Mesodermal cell (in vitro differentiated cells): Measurements from ENCODE around the gene APOE.
A peak's percentile ranks its signal among the peaks of the same experiment; 100 is the strongest.
"Not testable (repeated sequence)": the region's sequence is repeated elsewhere in the genome, so short reads cannot be mapped to it uniquely, and the experiment has no call there.

ENCODE experiments used
- H3K27ac ChIP-seq: 2 replicates; pipeline ENCODE4 v1.7.0; 2013; ENCODE audit warnings: mild to moderate bottlenecking, low read depth, low read length, moderate library complexity; ENCODE audit not compliant: severe bottlenecking
- H3K36me3 ChIP-seq: 2 replicates; pipeline ENCODE4 v1.7.1; 2013; ENCODE audit warnings: mild to moderate bottlenecking, low read length, moderate library complexity; ENCODE audit not compliant: control insufficient read depth, insufficient read depth
- H3K4me1 ChIP-seq: one replicate; pipeline ENCODE4 v1.7.1; 2013; ENCODE audit warnings: mild to moderate bottlenecking, low read length; ENCODE audit not compliant: insufficient read depth, control insufficient read depth, poor library complexity, severe bottlenecking
- H3K4me3 ChIP-seq: 2 replicates; pipeline ENCODE4 v1.7.0; 2013; ENCODE audit warnings: low read length, control low read depth, mild to moderate bottlenecking; ENCODE audit not compliant: insufficient read depth, poor library complexity, severe bottlenecking; ENCODE audit errors: extremely low read depth
- H3K9me3 ChIP-seq: 2 replicates; pipeline ENCODE4 v1.7.1; 2013; ENCODE audit warnings: mild to moderate bottlenecking, low read length, moderate library complexity; ENCODE audit not compliant: control insufficient read depth
- WGBS, 2 experiments: methylation state at CpG; one replicate each; pipeline ENCODE4 v1.1.5; 2013; ENCODE audit warnings: missing lambda C conversion rate in 2 of 2; ENCODE audit not compliant: insufficient coverage in 2 of 2; 5-methylcytosine and 5-hydroxymethylcytosine counted together

Gene APOE

GRCh38 chr19:44886141-44886540 is 19.5 kb upstream of the APOE start:
- Histone ChIP-seq H3K36me3 (peaks cover 79% of the 10 kb centered on the region), H3K4me3 (no peak overlapping the region)
- 79 to 85% methylated on average over 5 to 6 of the region's 6 CpGs for WGBS, 2 experiments

DNA sequence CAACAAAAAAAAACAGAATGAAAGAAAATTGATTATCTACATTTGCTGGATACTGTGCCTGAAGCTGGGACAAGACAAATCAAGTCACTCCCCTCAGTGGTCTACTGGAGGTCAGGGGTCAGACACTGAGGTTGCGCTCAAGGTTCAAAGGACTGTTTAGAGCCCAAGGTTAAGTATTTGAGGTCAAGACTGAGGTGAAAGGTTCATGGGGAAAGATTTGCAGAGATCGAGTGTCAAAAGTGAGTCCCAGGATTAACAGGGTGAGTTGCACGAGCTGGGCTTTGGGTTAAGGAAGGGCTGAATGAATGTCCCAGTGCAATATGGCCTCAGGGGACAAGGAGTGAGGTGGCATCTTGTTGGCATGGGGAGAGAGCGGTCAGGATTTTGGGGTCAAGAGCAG is 17.9 kb upstream of the APOE start:
- Histone ChIP-seq H3K27ac (no peak overlapping the region), H3K36me3 (peaks cover 72% of the 10 kb centered on the region), H3K9me3 (no peaks in the 10 kb centered on the region), H3K4me3 (no peak overlapping the region), H3K4me1 (peaks cover 8% of the 10 kb centered on the region)
- 98 to 100% methylated on average over 3 to 4 of the region's 4 CpGs for WGBS, 2 experiments

More at GRCh38 chr19:44886141-44886540, 19.5 kb upstream of the APOE start:
- peaks cover 20% of the 10 kb centered on the region for H3K4me1 ChIP-seq
- H3K9me3 ChIP-seq, result no peaks in the 10 kb centered on the region
- no peak overlapping the region for H3K27ac ChIP-seq

DNA sequence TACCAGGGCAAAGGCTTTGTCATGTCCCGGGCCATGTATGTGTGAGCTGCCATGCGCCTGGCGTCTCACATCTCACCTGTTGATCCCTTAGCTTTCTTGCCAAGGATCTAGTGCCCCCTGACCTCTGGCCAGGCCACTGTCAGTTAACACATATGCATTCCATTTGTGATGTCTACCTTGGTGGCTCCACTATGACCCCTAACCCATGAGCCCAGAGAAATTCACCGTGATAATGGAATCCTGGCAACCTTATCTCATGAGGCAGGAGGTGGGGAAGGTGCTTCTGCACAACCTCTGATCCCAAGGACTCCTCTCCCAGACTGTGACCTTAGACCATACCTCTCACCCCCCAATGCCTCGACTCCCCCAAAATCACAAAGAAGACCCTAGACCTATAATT is 17.3 kb upstream of the APOE start:
- H3K9me3 ChIP-seq, H3K27ac ChIP-seq, H3K4me3 ChIP-seq, H3K4me1 ChIP-seq: not testable (repeated sequence)
- 100% methylated on average over 3 of the region's 5 CpGs for WGBS, 2 experiments
- peaks cover 71% of the 10 kb centered on the region for H3K36me3 ChIP-seq

GRCh38 chr19:44889830-44890365 is 15.7 kb upstream of the APOE start:
- no peaks in the 10 kb centered on the region for H3K9me3 ChIP-seq
- peak overlapping the region; percentile 39 for H3K4me3 ChIP-seq
- H3K27ac ChIP-seq, result peak overlapping the region; percentile 91
- peaks cover 71% of the 10 kb centered on the region for H3K36me3 ChIP-seq
- H3K4me1 ChIP-seq, result peaks cover 4% of the 10 kb centered on the region
- 73 to 81% methylated on average over 17 of the region's 17 CpGs for WGBS, 2 experiments

- peak overlapping the region; percentile 91 for H3K27ac ChIP-seq
- peaks cover 71% of the 10 kb centered on the region for H3K36me3 ChIP-seq
- 1% methylated on average over 36 to 37 of the region's 40 CpGs for WGBS, 2 experiments
- no peaks in the 10 kb centered on the region for H3K9me3 ChIP-seq
- H3K4me1 ChIP-seq, result peaks cover 4% of the 10 kb centered on the region
- H3K4me3 ChIP-seq, result peak overlapping the region; percentile 39
Measured at GRCh38 chr19:44890366-44891015, 15.1 kb upstream of the APOE start.

- 0% methylated on average over 60 to 63 of the region's 81 CpGs for WGBS, 2 experiments
- no peaks in the 10 kb centered on the region for H3K9me3 ChIP-seq
- H3K4me3 ChIP-seq, result peak within 1 kb of the TSS; percentile 80
- peaks cover 71% of the 10 kb centered on the region for H3K36me3 ChIP-seq
- H3K27ac ChIP-seq, result peak within 1 kb of the TSS; percentile 91
- H3K4me1 ChIP-seq, result peaks cover 4% of the 10 kb centered on the region
Measured at GRCh38 chr19:44891016-44891882, 14.3 kb upstream of the APOE start, which contains the start of gene TOMM40. Gene TOMM40, plus strand, starts transcription at chr19:44891254. Its CDS starts 162 bp downstream, at chr19:44891416.

DNA sequence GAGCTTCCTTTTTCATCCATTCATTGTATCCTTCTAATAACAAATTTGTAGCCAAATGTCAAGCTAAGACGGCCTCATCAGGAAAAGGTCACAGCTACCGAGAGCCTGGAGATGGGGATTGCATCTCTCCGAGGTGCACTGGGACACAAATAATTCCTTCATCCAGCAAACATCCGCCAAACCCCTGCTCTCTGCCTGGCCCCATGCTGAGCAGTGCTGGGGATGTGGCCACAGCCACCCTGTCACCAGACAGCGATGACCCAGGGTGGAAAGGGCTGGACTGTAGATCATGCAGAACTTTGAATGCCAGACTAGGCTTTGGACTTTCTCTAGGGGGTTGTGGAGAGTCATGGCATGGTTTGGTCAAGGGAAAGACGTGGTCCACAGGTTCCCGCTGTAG is 12.7 kb upstream of the APOE start:
- WGBS, 2 experiments, result 94 to 97% methylated on average over 6 to 7 of the region's 7 CpGs
- no peak overlapping the region for H3K27ac ChIP-seq
- peaks cover 70% of the 10 kb centered on the region for H3K36me3 ChIP-seq
- H3K4me3 ChIP-seq, result no peak overlapping the region
- no peaks in the 10 kb centered on the region for H3K9me3 ChIP-seq
- peaks cover 4% of the 10 kb centered on the region for H3K4me1 ChIP-seq

DNA sequence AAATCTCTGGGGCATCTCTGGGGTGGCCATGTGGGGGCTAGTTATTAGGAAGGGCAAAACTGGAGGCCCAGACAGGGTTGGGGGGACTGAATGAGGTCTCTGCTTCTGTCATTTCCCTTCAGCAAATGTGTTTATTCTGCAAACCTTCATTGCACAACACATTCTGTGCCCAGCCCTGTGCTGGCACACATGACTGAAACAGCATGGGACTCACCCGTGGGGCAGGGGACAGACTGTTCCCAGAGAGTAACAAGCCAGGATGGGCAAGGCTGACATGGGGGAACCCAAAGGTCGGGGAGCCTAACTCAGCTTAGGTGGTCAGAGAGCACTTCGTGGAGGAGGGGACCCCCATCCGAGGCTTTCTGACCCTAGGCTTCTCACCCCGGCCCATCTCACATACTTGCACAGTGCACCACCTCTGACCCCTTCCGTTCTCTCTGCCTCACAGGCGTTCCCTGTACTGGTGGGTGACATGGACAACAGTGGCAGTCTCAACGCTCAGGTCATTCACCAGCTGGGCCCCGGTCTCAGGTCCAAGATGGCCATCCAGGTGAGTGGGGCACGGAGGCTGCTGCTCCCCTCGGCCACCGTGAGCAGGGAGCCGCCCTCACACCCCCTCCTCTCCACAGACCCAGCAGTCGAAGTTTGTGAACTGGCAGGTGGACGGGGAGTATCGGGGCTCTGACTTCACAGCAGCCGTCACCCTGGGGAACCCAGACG is 12.1 kb upstream of the APOE start:
- WGBS, 2 experiments, result 94 to 98% methylated on average over 11 to 13 of the region's 18 CpGs
- peaks cover 70% of the 10 kb centered on the region for H3K36me3 ChIP-seq
- no peak overlapping the region for H3K27ac ChIP-seq
- H3K4me3 ChIP-seq, result no peak overlapping the region
- H3K9me3 ChIP-seq, result no peaks in the 10 kb centered on the region
- peaks cover 4% of the 10 kb centered on the region for H3K4me1 ChIP-seq

GRCh38 chr19:44894052-44894400 is 11.6 kb upstream of the APOE start:
- H3K27ac ChIP-seq, result no peak overlapping the region
- no peaks in the 10 kb centered on the region for H3K9me3 ChIP-seq
- no peak overlapping the region for H3K4me3 ChIP-seq
- 95 to 97% methylated on average over 5 of the region's 6 CpGs for WGBS, 2 experiments
- H3K4me1 ChIP-seq, result peaks cover 4% of the 10 kb centered on the region
- peaks cover 67% of the 10 kb centered on the region for H3K36me3 ChIP-seq

GRCh38 chr19:44894946-44895345 is 10.7 kb upstream of the APOE start:
- WGBS, 2 experiments, result 86 to 96% methylated on average over 6 to 9 of the region's 9 CpGs
- Histone ChIP-seq H3K36me3 (peaks cover 73% of the 10 kb centered on the region), H3K9me3 (no peaks in the 10 kb centered on the region), H3K4me1 (peaks cover 4% of the 10 kb centered on the region), H3K27ac (no peak overlapping the region), H3K4me3 (no peak overlapping the region)
